GM18499 (cell line): Measurements from ENCODE around the gene ZNF366.

Experiments used
- ATAC-seq: cut with Tn5 transposase; IDR thresholded peaks from one replicate; pipeline ENCODE4 v1.9.1; 2021; ENCODE audit warnings: moderate number of reproducible peaks; ENCODE audit not compliant: insufficient read depth, unreplicated experiment

Gene ZNF366

DNA sequence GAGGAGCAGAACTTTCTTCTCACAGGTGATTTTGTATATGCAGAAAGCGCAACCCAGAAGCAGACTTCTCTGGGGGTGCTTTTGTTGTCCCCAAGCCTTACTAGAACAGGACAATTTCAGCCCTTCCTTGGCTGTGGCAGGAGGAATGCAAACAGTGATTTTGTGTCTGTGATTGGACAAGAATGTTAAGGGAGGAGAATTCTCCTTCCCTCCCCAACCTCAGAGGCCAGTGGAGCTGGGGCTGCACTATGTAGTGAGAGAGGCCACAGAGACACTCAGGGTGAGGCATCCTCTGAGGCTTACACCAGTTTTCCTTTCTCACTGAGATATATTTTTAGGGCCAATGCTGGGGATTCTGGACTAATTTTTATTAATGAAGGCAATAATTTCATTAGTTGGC is 58.8 kb downstream of the ZNF366 start:
- ATAC-seq = no peak

DNA sequence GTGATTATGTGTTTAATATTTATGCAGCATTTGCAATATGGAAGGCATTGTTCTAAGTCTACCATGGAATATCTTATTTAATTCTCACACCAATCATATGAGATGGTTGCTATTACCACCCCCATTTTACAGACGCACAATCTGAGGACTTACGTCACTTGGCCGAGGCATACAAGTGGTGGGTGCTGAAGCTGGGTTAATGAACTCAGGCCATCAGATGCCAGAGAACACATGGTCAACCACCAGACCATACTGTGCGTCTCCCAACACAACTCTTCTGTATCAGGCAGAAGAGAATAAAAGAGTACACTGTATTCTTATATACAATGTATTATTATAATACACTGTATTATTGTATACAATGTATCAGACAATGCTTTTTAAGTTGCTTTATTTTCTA is 59.5 kb downstream of the ZNF366 start:
- ATAC-seq = no peak

DNA sequence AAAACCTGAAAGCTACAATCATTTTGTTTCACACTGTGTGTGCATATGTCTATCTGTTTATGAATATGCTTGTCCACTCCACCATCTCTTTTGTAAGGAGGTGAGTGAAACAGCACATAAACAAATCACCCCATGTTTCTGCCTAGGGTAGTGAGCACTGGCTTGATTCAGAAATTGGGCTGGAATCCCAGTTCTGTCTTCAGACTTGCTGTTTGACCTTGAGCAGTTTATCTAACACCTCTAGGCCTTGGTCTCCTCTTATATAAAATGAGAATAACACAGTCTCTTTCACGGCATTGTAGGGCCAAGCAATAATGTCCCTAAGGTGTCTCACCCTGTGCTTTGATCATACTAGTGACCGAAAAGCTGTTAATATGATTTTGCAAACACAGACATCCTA is 61.2 kb downstream of the ZNF366 start:
- no peak for ATAC-seq

DNA sequence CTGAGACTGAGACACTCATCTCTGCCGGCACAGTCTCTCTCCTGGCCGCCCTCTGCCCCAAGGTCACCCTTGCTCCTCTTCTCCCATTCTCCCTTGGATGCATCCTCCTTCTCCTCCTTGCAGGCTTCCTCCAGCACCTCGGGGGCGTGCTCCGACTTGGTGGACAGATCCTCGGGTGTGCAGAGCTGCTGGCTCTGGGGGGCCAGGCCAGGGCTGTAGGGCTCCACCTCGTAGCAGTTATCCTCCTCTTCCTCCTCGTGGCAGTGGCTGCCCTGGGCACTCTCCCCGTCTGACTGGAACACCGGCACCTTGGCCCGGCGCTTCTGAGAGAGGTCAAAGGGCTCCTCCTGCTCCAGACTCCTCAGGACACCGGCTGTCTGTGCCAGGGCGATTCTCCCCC is 63.3 kb downstream of the ZNF366 start:
- no peak for ATAC-seq

DNA sequence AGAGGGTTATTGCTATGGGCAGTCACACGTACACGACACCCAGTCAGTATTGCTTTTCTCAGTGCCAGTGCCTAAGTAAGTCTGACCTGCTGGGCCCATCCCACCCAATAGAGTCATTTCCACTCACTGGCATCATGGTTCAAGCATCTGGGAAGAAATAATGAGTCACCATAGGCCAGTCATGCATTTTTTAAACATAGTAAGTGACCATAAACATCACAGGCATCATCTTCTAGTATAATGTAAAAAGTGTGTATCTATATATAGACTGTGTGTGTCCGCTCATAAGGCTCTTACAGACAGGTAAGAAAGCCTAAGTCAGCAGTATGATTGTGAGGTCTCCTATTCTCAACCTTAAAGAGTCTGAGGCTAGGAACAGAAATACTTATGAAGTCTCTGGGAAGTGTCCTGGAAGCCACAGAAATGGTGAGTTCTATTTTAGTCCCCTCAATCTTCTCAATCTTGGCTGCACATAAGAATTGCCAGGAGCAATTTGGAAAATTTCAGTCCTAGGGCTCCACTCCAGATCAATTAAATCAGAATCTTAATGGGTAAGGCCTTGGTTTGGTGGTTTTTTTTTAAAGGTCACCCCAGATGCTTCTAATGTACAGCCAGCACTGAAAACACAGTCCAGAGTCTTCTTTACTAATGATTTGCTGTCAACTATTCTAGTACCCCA is 65.2 kb downstream of the ZNF366 start:
- no peak for ATAC-seq

DNA sequence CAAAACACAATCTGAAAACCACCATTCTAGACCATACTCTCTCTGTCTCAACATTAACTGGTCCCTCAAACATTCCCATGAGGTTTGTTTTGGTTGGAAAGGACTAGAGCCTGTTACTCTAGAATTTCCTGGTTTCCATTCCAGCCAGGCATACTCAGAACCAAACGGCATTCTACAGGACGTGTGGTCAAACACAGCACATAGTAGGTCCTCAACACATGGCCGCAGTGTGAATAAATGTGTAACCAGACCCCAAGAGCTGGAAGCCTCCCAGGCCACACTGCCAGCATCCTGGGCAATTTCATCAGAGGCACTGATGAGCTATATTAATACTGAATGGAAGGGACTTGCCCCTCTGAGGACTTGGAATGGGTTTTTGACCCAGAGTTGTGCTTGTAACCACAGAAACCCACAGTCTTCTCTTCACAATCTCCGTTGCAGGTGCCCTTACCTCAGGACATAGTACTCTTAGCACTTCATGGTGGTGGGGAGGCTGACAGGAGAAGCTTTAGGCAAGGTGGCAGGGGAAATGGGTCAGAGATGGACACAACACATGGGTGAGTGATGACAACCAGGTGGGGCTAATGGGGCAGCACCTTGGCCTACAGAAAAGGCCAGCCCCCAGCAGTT is 66.0 kb downstream of the ZNF366 start:
- ATAC-seq = no peak

DNA sequence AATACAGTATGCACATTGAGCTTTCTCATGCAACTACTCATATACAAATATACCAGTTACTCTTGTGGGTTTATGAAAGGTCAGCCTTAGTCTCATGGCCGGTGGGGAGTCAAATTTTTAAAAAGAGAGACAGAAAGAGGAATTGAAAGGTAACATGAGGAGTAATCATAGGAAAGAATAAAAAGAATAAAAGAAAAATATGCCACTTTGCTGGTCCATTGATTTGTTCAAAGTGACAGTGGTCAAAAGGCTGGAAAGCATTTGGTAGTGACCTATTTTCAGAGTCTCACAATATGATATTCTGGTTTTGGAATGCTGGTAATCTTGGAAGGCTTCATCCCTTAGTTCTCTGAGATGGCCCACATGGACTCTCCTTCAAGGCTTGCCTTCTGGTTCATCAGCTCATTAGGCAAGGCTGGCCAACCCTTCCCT is 67.0 kb downstream of the ZNF366 start:
- no peak for ATAC-seq

DNA sequence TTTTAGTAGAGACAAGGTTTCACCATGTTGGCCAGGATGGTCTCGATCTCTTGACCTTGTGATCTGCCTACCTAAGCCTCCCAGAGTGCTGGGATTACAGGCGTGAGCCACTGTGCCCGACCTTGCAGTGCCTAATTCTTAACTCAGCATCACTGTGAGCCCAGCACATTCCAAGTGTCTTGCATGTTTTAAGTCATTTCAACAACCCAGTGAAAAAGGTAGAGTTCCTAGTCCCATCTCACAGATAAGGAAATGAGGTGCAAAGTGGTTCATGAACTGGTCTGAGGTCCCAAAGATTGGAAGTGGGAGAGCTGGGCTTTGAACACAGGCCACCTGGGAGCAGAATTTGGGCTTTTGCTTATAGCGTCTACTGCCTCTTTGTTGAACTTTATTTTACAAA is 68.0 kb downstream of the ZNF366 start:
- ATAC-seq = no peak

DNA sequence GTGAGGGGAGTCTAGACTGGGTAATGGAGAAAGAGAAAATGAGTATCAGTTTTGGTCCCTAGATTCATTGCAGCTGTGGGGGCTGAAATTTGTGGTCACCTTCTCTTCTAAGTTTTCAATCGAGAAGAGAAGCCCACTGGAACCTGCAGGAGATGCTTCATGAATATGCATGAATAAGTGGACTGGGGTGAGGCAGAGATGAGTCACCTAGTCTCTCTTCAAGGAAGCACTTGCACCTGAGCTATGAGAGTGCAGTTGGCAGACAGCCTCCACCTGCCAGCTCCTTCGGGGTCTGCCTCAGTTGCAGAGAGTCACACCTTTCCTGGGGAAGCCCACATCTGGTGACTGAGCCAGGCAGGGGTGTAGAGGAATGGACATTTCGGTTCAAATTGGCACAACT is 69.1 kb downstream of the ZNF366 start:
- no peak for ATAC-seq

DNA sequence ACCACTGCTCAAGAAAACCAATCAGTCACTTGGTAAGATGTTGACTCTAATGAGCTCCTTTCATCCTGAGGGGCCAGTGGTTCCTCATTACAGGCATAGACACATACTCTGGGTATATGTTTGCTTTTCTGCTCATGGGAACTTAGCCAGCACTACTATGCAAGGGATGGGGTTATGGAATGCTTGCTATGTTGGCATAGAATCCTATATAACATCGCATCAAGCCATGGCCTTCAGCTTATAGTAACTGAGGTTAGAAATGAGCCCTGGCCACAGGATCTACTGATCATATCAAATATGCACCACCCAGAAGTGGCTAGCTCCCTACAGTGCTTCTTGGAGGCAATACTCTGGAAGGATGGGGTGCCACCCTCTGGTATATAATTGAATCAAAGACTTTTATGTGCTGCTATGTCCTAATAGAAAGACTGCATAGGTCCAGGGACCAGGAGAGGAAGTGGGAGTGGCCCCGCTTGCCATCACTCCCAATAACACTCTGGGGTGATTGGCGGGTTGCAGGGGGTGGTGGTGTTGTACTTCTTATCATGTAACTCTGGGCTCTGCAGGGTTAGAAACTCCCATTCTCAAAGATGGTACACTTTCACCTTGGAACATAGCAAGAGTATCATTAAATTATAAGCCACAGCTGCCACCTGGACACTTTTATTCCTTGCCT is 70.3 kb downstream of the ZNF366 start:
- no peak for ATAC-seq

DNA sequence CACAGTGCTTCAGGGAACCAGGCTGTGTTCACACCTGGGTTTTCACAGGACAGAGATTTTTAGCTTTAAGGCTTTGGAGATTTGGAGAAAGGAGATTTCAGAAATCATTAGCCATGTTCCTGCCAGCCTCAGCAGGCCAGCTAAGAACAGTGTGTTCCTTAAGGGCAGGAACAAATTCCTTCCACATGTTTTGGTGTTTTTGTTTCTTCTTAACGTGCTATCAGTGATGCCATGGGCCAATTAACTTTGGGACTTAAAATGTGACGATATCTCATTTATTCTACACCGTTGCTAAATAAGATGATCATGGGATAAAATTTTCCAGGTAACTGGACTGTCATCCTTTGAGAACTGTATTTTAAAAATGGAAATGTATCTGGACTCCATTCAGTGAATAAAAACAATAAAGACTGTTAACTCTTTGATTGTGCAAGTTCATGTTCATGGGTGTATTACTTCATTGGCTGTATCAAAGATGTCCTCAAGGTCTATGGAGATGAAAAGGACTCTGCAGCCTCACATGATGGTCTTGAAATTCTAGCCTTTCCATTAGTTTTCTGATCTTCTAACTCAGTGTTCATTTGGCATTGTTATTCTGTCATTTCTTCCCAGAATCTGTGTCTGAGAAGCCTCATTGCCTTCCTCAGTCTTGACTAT is 72.3 kb downstream of the ZNF366 start:
- no peak for ATAC-seq

DNA sequence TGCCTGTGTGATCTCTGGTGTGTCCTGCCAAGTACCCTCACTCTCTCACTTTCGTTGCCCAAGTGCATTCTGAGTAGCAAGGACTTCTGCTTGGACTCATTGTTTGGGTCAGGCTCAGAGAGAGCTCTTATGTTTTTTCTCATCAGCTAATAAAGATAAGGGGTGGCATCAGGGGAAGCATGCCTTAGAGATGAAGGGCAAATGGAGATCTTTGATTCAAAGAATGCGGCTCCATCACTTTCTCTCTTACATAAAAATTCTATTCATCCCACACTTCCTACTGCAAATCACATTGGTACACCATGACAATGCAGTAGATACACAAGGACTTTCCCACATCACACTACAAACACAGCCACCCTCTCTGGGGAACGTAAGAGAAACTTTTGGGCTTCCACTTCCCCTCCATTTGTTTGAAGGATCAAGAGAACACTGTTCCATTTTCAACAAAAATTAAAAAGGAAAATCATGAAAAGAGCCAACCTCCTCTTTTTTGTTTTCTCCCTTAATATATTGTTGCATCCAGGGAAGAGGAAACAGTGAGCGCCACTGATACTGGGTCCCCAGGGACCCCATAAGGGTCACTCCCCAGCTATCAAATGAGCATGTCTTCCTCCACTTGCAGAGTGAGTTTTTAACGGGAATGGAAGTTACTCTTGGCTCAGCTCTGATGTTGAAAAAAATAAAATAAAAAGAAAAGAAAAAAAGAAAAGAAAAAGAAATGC is 73.0 kb downstream of the ZNF366 start:
- ATAC-seq = no peak

DNA sequence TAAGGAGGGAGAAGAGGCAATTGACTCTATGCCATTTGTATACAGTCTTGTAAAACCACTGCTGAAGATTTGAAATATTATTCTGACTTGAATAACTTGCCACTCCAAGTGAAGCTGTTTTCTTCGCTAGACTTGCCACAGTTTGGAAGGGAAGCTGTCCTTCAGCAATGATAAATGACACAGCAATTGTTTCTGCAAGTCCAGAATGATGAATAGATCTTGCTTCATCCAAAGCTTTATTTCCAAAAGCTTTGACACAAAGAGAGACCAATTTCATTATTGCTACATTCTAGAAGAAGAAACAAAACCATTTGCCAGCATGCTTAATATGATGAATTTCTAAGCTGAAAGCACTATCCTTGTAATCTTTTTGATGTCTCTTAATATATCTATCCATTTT is 73.7 kb downstream of the ZNF366 start:
- ATAC-seq = no peak

DNA sequence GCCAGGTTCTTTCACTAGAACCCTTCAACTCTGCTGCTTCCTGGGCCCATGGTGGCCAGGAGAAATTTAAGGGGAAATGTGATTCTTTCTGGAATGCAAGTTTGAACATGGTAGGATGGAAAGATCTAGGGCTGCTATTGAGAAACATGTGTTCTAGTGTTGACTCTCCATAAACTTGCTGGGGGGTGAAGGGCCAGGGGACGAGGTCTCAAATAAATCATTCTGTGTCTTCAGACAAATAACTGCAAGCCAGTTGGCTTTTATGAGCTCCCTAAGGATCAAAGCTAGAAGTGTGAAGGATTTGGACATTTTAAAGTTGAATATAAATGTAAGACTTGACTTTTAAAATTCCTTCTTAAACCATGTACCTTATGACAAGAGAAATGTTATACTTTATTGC is 78.5 kb downstream of the ZNF366 start:
- no peak for ATAC-seq

DNA sequence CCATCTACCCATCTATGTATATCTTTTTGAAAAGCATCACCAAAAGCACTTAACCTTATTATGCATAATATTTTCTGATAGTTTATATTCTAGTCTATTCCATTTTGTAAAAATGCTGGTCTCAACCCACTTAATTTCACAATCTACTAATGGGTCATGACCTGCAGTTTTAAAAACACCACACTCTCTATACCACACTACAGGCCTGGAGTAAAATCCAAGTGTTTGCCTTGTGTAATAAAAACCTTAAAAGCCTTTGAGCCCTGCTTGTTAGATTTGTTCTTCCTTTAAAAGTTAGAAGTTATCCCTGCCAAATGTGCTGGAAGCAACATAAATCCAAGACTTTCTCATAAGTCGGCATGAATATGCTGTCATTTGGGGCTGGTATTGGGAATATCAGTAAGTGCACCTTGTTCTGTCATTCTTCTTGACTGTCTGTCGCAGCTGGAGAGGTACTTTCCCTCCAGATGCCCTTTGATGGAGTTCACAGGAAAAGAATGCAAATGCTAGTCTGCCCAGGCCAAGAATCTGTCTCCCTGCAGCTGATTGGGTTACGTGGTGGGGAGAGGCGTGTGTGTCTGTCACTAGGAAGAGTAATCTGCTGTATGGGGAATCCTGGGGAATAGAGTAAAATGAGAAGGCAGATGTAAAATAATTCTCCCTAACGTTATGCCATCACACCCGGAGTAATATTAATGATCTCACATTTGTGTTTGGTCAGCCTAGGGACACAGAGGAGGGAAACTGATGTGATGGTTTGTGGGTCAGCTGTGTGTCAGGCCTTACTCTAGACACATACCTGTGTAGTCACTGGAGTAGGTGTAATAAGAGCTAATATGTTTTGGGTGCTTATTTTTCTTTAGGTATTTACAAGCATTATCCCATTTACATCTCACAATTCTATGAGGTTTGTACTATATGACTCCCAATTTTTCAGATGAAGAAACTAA is 79.4 kb downstream of the ZNF366 start:
- no peak for ATAC-seq

DNA sequence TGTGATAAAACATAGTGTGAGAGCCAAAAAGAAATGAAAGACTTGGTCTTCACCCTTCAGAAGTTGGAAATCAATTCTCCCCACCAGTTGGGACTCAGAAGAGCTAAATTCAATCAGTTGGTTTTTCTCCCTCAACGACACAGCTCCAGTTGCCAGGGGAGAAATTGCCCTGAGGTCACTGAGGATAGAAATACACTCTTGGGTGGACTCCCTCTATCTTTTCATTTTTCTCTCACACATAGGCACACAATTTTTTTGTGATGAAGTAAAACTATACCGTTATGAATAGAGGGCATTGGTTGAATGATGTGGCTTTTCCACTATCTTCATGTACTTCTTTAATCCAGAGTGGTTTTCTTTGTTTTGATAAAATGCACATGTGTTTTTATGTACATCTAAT is 80.2 kb downstream of the ZNF366 start:
- ATAC-seq = no peak

DNA sequence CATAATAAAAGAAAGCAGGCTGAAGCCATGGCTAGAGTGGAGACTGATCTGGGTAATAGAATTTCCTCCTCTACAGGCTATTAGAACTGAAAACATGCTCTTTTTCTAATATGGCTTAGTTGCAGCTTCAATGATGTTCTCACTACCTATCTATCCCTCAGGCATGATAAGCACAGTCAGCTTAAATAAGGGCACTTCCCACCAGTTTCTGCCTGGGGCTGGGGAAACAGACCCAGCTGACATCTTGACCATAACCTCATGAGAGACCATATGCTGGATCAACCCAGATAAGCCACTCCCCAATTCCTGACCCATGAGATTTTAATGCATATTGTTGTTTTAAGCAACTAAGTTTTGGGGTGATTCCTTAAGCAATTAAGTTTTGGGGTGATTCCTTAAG is 81.2 kb downstream of the ZNF366 start:
- ATAC-seq = no peak

DNA sequence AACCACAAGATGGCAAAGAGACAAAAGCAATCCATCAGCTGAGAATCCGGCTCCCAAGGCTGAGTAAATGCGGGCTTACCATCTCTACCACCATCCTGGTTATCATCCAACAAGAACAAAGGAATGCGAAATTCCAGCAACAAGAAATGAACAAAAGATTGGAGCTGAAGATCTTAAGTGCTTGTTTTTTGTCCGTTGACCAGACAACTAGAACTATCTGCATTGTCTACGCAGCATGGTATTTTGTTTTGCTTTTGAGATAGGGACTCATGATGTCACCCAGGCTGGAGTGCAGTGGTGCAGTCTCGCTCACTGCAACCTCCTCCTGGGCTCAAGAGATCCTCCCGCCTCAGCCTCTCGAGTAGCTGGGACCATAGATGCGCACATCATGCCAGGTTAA is 88.9 kb downstream of the ZNF366 start:
- no peak for ATAC-seq

DNA sequence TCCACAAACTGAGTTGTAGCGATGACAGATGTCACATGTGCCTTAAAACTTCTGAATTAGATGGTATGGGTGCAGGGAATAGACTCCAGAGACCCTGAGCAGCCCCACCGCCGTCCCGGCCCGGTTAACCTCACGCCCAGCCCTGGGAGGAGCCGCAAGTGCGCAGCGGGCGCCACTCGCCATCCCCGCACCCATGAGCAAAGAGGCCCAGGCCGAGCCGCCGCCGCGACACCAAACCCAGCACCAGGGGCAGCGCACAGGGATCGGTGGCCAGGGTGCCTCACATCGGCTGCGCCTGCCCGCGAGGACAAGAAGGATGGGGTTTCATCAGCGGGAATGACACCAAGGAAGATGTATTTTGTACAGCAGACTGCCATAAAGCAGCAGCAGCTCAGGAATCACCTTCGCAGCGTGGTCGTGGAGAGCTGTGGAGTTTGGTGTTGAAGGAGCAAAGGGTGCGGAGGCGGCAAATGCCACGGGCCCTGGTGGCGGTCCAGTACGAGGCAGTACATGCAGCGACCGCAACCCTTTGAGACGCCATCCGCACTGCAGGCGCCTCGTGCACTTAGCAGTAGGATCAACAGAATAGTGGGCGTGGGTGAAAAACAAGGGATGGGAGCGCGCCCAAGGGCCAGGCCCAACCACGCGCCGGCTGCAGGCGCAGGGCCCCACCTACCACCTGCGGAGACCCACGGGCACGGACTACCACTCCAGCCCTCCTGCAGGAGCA is 89.7 kb downstream of the ZNF366 start:
- ATAC-seq = no peak
